HG02938 (cell line): Measurements from ENCODE around the gene ALG12.
"Not testable (repeated sequence)": the region's sequence is repeated elsewhere in the genome, so short reads cannot be mapped to it uniquely, and the experiment has no call there.

Experiments
- ATAC-seq: cut with Tn5 transposase; IDR thresholded peaks from one replicate; pipeline ENCODE4 v1.9.1; 2021; ENCODE audit warnings: mild to moderate bottlenecking, moderate library complexity; ENCODE audit not compliant: unreplicated experiment

Gene ALG12

GRCh38 chr22:49871482-49871881, 46.8 kb downstream of the ALG12 start:
- ATAC-seq: no peak

GRCh38 chr22:49869845-49870712, 48.2 kb downstream of the ALG12 start:
- no peak for ATAC-seq

GRCh38 chr22:49869086-49869830, 49.0 kb downstream of the ALG12 start:
- ATAC-seq: no peak

- ATAC-seq: no peak
Measured at GRCh38 chr22:49867303-49868265, 50.7 kb downstream of the ALG12 start.

DNA sequence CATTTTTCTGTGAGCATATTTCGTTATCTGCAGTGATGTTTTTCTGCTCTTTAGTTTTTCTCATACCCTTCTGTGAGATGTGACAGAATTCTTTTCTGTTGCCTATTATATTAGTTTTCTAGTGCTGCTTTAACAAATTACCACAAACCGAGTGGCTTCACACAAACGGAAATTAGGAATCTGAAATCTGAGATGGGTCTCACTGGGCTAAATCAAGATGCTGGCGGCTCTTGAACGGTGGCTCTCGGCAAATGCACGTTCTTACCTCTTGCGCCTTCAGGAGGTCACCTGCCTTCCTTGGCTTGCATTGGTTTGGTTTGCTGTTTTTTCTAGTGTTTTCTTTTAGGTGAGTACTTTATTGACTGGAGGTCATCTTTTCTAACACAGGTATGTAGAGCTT, 51.6 kb downstream of the ALG12 start:
- no peak for ATAC-seq

DNA sequence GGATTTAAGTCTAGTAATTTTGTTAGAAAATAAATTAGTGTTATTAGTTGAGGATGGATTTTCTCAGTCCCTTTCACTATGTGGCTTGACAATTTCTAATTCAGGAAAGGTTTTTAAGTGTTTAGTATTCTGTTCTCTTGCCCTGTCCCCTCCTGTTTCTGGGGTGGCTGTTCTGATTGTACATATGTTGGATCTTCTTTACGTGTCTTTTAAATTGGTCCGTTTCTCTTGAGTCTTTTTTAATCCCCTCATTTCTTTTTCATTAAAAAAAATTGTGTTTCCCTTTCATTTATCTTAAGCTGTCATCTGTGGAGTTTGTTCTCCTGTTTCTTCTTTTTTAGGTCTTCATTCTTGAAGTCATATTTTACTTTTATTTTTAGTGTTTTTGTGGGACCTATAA, 52.1 kb downstream of the ALG12 start:
- ATAC-seq: no peak

DNA sequence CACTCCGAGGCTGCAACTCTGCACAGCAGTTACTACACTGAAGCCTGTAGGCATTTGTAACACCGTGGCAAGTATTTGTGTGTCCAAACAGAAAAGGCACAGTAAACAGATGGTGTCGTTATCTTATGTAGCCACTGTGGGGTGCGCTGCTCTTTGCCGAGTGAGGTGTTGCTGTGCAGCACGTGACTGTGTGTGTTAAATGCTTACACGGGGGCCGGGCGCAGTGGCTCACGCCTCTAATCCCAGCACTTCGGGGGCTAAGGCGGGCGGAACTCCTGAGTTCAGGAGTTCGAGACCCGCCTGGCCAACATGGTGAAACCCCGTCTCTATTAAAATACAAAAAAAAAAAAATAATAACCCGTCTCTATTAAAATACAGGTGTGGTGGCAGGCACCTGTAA, 53.1 kb downstream of the ALG12 start:
- no peak for ATAC-seq

DNA sequence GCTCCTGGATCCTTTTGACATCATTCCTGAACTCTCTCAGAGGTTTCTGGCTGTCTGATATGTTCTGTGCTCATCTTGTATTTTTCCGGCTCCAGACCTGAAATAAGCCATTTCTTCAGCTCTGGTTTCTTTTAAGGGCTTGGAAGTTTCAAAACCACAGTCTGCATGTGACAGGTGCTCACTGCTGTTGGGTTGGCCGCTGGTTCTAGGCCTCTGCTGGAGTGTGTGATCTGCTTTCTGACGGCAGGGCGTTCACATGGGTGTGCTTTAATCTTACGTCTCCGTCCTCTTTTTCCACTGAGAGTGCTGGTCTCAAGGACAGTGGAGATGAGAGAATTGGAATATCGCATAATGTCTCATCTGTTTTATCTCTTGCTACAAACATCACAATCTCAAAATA, 54.3 kb downstream of the ALG12 start:
- ATAC-seq: no peak

DNA sequence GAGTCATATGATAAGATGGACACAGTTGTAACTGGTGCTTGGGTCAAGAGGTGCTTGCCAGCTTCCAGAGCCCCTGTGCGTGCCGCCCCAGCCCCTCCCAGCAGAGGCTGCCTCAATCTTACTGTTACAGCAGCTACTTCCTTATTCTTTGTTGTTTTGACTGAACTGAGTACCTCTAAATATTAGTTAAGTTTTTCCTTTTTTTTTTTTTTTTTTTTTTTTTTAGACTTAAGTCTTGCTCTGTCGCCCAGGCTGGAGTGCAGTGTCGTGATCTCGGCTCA, 55.8 kb downstream of the ALG12 start:
- ATAC-seq: no peak

DNA sequence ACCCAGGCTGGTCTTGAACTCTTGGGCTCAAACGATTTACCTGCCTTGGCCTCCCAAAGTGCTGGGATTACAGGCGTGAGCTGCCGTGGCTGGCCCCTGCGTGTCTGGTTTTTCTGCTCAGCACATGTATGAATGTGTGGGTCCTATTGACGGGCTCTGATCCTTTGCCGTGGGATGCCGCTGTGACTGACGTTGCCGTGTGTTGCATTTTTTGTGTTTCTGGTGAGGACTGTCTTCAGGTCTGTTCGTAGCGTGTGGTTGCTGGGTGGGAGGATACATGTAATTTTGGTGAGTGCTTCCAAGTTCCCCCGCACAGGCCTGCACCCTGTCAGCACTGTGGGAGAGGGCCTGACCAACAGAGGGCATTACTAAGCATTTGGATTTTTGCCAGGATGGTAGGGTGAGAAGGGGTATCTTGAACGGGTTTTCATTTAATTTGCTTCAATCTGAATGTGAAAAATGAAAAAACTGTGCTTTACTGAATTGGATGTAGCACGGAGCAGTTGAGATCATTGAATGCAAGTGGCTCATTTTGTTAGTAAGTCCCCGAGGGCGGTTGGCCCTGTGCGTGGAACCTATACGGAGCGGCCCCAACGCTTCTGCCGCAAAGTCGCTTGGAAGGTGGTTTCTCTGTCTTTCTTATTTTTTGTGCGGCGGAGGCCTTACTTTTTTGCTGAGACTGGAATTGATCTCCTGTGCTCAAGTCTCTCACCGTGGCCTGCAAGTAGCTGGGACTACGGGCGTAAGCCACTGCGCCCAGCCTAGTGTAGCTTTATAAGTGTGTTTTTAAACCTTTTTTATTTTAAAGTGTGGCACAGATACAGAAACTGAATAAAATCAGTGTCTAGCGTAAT, 56.4 kb downstream of the ALG12 start:
- no peak for ATAC-seq

DNA sequence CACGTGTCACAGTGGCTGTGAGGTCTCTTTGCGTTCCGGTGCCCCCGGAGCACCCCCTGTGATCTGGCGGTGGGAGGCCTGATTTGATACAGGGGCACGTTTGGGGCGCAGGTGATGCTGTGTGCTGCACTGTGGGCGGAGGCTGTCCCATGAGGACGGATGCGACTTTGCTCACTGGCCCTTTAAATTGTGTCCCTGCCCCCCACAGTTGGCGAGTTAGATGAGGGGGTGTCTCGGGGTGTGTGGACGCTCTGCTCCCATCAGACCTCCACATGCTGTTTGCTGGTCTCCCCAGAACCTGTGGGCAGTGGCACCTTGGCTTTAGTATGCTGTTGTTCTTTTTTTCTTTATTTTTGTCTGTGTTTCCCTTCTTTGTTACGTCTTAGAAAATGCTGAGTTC, 59.4 kb downstream of the ALG12 start:
- no peak for ATAC-seq

GRCh38 chr22:49856766-49857618, 61.2 kb downstream of the ALG12 start:
- no peak for ATAC-seq

- ATAC-seq: no peak
Measured at GRCh38 chr22:49856343-49856742, 61.9 kb downstream of the ALG12 start.

GRCh38 chr22:49855251-49855911, 62.9 kb downstream of the ALG12 start:
- no peak for ATAC-seq

- peak; percentile 7 for ATAC-seq
Measured at GRCh38 chr22:49853981-49854831, 64.0 kb downstream of the ALG12 start.

- ATAC-seq: peak; percentile 70
Measured at GRCh38 chr22:49852898-49853894, 65.0 kb downstream of the ALG12 start, which contains the start of gene ZBED4. ZBED4 (plus strand) TSS chr22:49853844; CDS start chr22:49883663, 29,819 bp downstream.

DNA sequence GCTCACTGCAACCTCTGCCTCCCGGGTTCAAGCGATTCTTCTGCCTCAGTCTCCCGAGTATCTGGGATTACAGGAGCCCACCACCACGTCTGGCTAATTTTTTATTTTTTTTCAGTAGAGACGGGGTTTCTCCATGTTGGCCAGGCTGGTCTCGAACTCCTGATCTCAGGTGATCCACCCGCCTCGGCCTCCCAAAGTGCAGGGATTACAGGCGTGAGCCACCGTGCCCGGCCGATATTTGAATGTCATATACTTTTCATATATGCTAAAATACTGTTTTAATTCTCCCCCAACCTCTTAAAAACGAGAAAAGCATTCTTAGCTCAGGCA, 65.7 kb downstream of the ALG12 start:
- not testable (repeated sequence) for ATAC-seq
